Neutrophil (primary cell): Measurements from ENCODE around the gene ABHD8.

ENCODE experiments used
- H3K27ac ChIP-seq: fragments of 200-600 bp; sonication (generic); 2 replicates; pipeline ENCODE4 v1.5.1; 2016; ENCODE audit warnings: mild to moderate bottlenecking, moderate library complexity
- H3K27me3 ChIP-seq: fragments of 200-600 bp; sonication (generic); 2 replicates; pipeline ENCODE4 v1.6.0; 2016; ENCODE audit warnings: mild to moderate bottlenecking
- H3K36me3 ChIP-seq: fragments of 200-600 bp; sonication (generic); 2 replicates; pipeline ENCODE4 v1.5.1; 2017
- H3K4me1 ChIP-seq, 2 experiments: fragments of 200-600 bp in 1 of 2; sonication (generic) in 1 of 2; 1 replicate in 1 of 2; 2 replicates in 1 of 2; pipeline versions ENCODE4 v1.5.1 to v1.6.1; 2013 to 2016; ENCODE audit warnings: low read depth in 1 of 2, low read length in 1 of 2, mild to moderate bottlenecking in 1 of 2, moderate library complexity in 1 of 2; ENCODE audit not compliant: control insufficient read depth in 1 of 2, insufficient read depth in 1 of 2
- H3K4me3 ChIP-seq, 2 experiments: fragments of 200-600 bp in 1 of 2; sonication (generic) in 1 of 2; 1 replicate in 1 of 2; 2 replicates in 1 of 2; pipeline ENCODE4 v1.5.1; 2013 to 2016; ENCODE audit warnings: low read depth in 1 of 2, low read length in 1 of 2, mild to moderate bottlenecking in 1 of 2, moderate library complexity in 1 of 2
- H3K9me3 ChIP-seq: fragments of 200-600 bp; sonication (generic); 2 replicates; pipeline ENCODE4 v1.5.1; 2016
- CTCF ChIP-seq: fragments of 200-600 bp; sonication (generic); IDR thresholded peaks from 2 replicates; pipeline ENCODE4 v1.5.1; 2016; ENCODE audit warnings: antibody characterized with exemption

ABHD8 gene

GRCh38 chr19:17243211-17243829 lies 59.9 kb downstream of the ABHD8 start:
- H3K9me3 ChIP-seq: no peaks in the 10 kb centered on the region
- peaks cover 45% of the 10 kb centered on the region for H3K27me3 ChIP-seq
- no peak for TF ChIP-seq CTCF
- H3K27ac ChIP-seq: no peak overlapping the region
- no peak overlapping the region for H3K4me3 ChIP-seq
- peaks cover 13% of the 10 kb centered on the region in 2 experiments for H3K4me1 ChIP-seq
- H3K36me3 ChIP-seq: no peaks in the 10 kb centered on the region

- H3K9me3 ChIP-seq: no peaks in the 10 kb centered on the region
- peaks cover 13% of the 10 kb centered on the region in 2 experiments for H3K4me1 ChIP-seq
- no peaks in the 10 kb centered on the region for H3K36me3 ChIP-seq
- no peak overlapping the region for H3K4me3 ChIP-seq
- no peak overlapping the region for H3K27ac ChIP-seq
- peaks cover 41% of the 10 kb centered on the region for H3K27me3 ChIP-seq
- TF ChIP-seq CTCF: no peak
Observed at GRCh38 chr19:17242431-17243208, 60.6 kb downstream of the ABHD8 start.
